IPS DF 6.9 (cell line): ENCODE measurements around the gene CNTFR.

Experiments used
- DNase-seq: peaks from one replicate; pipeline ENCODE4 v3.0.0-alpha.2; 2013; ENCODE audit warnings: low read depth, low spot score
- H3K27ac ChIP-seq: one replicate; pipeline ENCODE4 v1.5.1; 2013; ENCODE audit warnings: low read length, control low read depth
- H3K27me3 ChIP-seq: 2 replicates; pipeline ENCODE4 v1.6.1; 2013; ENCODE audit warnings: mild to moderate bottlenecking, low read length; ENCODE audit not compliant: control insufficient read depth, insufficient read depth
- H3K36me3 ChIP-seq: 2 replicates; pipeline ENCODE4 v1.6.1; 2013; ENCODE audit warnings: low read length; ENCODE audit not compliant: control insufficient read depth, insufficient read depth
- H3K4me1 ChIP-seq: 2 replicates; pipeline ENCODE4 v1.6.1; 2013; ENCODE audit warnings: low read length; ENCODE audit not compliant: control insufficient read depth, insufficient read depth
- H3K4me3 ChIP-seq: 2 replicates; pipeline ENCODE4 v1.5.1; 2013; ENCODE audit warnings: mild to moderate bottlenecking, low read length
- H3K9me3 ChIP-seq: 2 replicates; pipeline ENCODE4 v1.6.1; 2013; ENCODE audit warnings: low read length, inconsistent platforms; ENCODE audit not compliant: control insufficient read depth, insufficient read depth
- WGBS: extraction: QIAGEN DNeasy Blood & Tissue Kit; methylation state at CpG from one replicate; pipeline ENCODE4 v1.1.7; 2013; ENCODE audit warnings: mixed read lengths, missing lambda C conversion rate; ENCODE audit not compliant: insufficient read length, insufficient coverage; 5-methylcytosine and 5-hydroxymethylcytosine counted together

Gene CNTFR

DNA sequence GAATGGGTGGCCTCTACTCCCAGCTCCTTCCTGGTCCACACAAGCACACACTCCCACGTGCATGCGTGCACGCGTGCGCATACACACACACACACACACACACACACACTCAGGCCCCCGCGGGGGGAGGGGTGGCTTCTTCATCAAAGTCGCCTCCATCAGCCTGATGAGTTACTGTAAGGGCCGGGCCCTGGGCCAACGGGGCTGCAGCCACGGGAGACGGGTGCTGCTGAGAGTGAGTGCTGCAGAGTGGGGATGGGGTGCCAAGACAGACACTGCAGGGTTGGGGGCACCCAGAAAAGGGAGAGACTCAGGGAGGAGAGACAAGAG, 18.1 kb downstream of the CNTFR start:
- no CpG with 5 or more reads among the region's 12 CpGs for WGBS
- no peaks in the 10 kb centered on the region for H3K9me3 ChIP-seq
- H3K27me3 ChIP-seq: no peaks in the 10 kb centered on the region
- H3K36me3 ChIP-seq: no peaks in the 10 kb centered on the region
- H3K27ac ChIP-seq: no peak overlapping the region
- no peak overlapping the region for H3K4me3 ChIP-seq
- peaks cover 12% of the 10 kb centered on the region for H3K4me1 ChIP-seq
- DNase-seq: no peak

DNA sequence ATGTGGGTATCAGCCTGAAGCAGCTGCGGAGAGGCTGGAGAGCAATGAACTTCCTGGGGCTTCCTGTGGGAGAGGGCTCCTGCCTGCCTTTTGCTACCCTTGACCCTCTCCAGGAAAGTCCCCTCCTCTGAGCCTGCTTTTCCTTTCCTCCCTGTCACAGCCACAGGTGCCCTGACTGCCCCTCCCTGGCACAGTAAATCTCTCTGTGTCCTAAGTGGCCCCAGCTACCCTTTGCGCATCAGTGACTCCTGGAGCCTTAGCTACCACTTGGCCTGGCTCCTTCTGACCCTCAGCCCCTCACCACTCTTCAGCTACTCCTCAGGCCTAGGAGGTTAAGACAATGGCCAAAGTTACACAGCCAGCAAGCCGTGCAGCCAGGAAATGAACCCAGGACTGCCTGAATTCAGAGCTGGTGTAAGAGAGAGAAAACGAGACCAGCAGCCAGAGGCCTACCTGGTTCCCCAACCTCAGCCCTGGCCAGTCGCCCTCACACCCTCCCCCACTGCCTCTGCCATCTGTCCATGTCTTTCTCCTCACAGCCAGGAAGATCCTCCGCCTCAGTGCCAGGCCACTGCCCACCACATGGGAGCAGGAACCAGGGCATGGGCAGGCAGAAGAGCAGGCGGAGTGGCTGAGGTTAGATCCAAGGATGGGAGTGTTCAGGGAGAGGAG, 18.6 kb downstream of the CNTFR start:
- H3K9me3 ChIP-seq: no peaks in the 10 kb centered on the region
- no peaks in the 10 kb centered on the region for H3K27me3 ChIP-seq
- no peaks in the 10 kb centered on the region for H3K36me3 ChIP-seq
- no CpG with 5 or more reads among the region's 7 CpGs for WGBS
- no peak for DNase-seq
- H3K4me1 ChIP-seq: peaks cover 12% of the 10 kb centered on the region
- no peak overlapping the region for H3K27ac ChIP-seq
- H3K4me3 ChIP-seq: no peak overlapping the region

DNA sequence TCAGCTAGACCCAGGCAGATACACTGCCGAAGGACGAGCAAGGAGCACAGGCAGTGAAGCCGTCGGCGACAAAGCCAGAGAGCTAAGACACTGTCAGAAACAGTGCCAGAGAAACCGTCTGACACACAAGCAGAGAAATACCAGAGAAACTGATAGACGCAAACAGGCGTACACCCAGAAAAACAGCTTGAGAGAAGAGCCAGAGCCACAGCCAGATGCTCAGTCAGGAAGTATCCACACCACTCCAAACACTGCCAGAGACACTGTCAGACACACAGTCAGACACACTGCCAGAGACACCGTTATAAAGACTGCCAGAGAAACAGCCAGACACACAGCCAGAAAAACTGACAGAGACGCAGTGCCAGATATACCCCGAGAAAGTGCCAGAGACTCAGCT, 19.1 kb downstream of the CNTFR start:
- Histone ChIP-seq H3K9me3 (no peaks in the 10 kb centered on the region), H3K4me3 (no peak overlapping the region), H3K27ac (no peak overlapping the region), H3K4me1 (peaks cover 11% of the 10 kb centered on the region), H3K27me3 (no peaks in the 10 kb centered on the region), H3K36me3 (no peaks in the 10 kb centered on the region)
- WGBS: no CpG with 5 or more reads among the region's 11 CpGs
- DNase-seq: no peak

DNA sequence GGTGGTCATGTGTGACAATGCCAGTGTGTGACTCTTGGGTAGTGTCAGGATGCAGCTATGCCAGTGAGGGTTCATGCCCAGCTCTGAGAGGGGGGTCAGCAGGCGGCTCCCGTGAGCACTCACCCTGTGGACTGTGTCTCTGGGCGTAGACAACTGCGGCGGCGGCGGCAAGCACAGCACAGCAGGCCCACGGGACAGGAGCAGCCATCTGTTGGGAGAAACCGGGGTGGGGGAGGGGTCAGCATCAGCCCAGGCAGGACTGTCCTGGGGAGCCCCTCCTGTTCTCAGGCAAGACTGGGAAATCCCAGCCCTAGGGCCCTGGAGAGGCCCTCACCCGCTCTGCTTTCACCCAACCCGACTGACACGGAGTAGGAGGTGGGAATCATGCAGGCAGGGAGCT, 20.8 kb downstream of the CNTFR start:
- Histone ChIP-seq H3K4me1 (peaks cover 10% of the 10 kb centered on the region), H3K27me3 (no peaks in the 10 kb centered on the region), H3K27ac (no peak overlapping the region), H3K36me3 (no peaks in the 10 kb centered on the region), H3K9me3 (no peaks in the 10 kb centered on the region), H3K4me3 (no peak overlapping the region)
- no CpG with 5 or more reads among the region's 12 CpGs for WGBS
- DNase-seq: no peak

DNA sequence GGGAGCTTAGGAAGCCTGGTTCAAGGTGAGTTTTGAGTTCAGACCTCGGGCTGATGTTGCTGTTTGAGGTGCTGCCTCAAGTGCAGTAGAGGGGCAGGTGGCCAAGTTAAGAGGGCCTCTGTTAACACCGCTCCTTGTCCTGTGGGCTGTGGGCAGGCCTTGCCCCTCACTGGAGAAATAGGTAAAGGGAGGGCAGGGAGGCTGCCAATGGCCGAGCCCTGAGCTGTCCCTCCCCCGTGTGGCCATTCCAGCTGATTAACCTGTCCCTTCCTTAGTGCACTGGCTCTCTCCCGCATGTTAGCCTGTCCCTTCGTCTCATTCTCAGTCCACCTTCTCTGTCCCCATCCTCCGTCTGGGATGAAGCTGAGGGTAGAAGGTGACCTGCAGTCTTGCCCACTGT, 21.4 kb downstream of the CNTFR start:
- no peak for DNase-seq

DNA sequence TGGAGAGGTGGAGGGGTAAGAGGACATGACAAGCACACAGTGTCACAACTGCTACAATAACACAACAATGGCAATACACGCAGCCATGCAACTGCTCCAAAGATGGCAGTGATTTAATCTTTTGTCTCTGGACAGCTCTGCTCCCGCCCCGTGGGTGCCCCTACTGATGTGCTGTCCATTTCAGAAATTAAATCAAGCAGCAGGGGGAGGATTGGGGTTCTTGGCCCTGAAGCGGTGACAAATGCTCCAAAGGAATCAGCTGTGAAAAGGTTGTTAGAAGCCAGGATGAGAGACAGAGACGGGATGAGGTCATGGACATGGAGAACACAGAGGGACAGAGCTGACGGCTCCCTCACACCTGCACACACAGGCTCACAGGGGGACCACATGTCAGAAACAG, 22.6 kb downstream of the CNTFR start:
- WGBS: no CpG with 5 or more reads among the region's 6 CpGs
- Histone ChIP-seq H3K27me3 (no peaks in the 10 kb centered on the region; the same call in 1 of the 2 replicates), H3K9me3 (no peaks in the 10 kb centered on the region), H3K4me3 (no peak overlapping the region), H3K4me1 (peaks cover 9% of the 10 kb centered on the region), H3K27ac (no peak overlapping the region), H3K36me3 (no peaks in the 10 kb centered on the region)
- no peak for DNase-seq

More for the DNA sequence above, 21.4 kb downstream of the CNTFR start:
- Histone ChIP-seq H3K9me3 (no peaks in the 10 kb centered on the region), H3K4me3 (no peak overlapping the region), H3K36me3 (no peaks in the 10 kb centered on the region), H3K27me3 (no peaks in the 10 kb centered on the region), H3K27ac (no peak overlapping the region), H3K4me1 (peaks cover 9% of the 10 kb centered on the region)
- no CpG with 5 or more reads among the region's 7 CpGs for WGBS

DNA sequence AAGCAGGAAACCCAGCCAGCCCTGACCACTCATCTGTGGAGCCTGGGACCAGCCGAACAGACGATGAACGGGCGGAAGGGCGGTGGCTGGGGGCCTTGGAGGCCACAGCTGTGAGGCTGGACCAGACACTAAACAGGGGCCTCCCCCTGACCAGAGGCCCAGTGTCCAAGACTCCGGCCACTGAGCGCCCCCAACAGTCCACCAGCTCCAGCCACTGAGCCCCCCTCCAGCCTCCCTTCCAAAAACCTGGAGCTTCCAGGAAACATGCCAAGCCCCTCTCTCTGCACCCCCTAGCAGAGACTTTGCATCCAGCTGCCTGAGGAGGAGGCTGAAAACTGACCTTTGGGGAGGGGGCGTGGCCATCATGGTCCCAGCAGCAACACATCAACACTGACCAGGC, 23.2 kb downstream of the CNTFR start:
- WGBS: no CpG with 5 or more reads among the region's 8 CpGs
- Histone ChIP-seq H3K27ac (no peak overlapping the region), H3K36me3 (no peaks in the 10 kb centered on the region), H3K4me3 (no peak overlapping the region), H3K4me1 (peaks cover 9% of the 10 kb centered on the region), H3K9me3 (no peaks in the 10 kb centered on the region), H3K27me3 (no peaks in the 10 kb centered on the region; the same call in 1 of the 2 replicates)
- no peak for DNase-seq

DNA sequence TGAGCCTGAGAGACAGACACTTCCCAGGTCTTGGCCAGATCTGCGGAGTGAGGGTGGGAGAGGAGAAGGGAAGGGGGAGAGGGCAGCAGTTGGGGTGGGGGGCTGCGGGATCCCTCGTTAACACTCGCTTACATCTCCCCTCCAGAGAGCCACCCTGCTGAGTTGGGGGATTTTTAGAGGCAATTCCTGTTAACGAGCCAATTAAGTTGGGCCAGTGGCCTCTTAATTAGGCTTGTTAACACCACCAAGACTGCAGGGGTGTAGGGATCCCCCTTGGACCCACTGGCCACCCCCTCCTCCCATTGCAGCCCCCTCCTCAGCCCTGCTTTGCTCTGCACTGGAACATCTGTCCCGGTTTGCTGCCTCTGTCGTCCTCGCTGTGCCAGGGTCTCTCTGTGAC, 23.7 kb downstream of the CNTFR start:
- Histone ChIP-seq H3K4me3 (no peak overlapping the region), H3K4me1 (peaks cover 9% of the 10 kb centered on the region), H3K27me3 (no peaks in the 10 kb centered on the region; the same call in 1 of the 2 replicates), H3K27ac (no peak overlapping the region), H3K36me3 (no peaks in the 10 kb centered on the region), H3K9me3 (no peaks in the 10 kb centered on the region)
- DNase-seq: no peak
- WGBS: no CpG with 5 or more reads among the region's 8 CpGs

DNA sequence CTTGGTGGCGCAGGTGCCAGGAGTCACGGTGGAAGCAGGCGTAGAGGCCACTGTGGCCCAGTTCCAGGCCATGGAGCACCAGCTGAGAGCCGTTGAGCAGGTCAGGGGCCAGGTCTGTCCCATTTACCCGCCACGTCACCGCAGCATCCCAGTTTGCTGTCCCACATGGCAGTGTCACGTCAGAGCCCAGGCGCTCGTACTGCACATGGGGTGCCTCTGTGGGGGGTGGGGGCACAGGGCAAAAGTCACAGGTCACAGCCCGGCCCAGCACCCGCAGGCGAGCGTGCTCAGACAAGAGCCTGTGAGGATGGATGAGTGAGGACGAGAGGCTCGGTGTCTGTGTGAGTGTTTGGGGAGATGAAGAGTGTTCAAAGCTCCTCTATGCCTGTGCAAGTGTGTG, 24.9 kb downstream of the CNTFR start:
- H3K27ac ChIP-seq: no peak overlapping the region
- no CpG with 5 or more reads among the region's 16 CpGs for WGBS

DNA sequence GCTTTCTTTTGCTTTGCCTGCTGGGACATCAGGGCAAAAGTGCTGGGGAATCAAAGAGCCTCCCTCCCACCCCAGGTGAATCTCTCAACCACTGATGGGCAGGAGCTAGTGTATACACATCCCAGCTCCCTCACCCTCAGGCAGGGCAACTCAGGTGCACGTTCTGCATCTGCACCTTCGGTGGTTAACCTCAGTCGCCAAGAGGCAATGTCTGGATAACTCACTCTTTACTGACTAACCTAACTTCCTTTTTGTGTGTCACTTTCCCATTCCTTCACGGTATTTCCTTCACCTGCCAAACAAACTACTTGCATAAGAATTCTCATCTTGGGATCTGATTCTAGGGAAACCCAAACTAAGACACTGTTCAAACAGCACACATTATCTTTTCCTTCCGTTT, 26.3 kb downstream of the CNTFR start:
- Histone ChIP-seq H3K27me3 (no peaks in the 10 kb centered on the region; the same call in 1 of the 2 replicates), H3K4me3 (no peak overlapping the region), H3K9me3 (no peaks in the 10 kb centered on the region), H3K27ac (no peak overlapping the region), H3K4me1 (peaks cover 11% of the 10 kb centered on the region), H3K36me3 (no peaks in the 10 kb centered on the region)
- no CpG with 5 or more reads among the region's 5 CpGs for WGBS
- no peak for DNase-seq

More for the DNA sequence above, 24.9 kb downstream of the CNTFR start:
- H3K27me3 ChIP-seq: no peaks in the 10 kb centered on the region; the same call in 1 of the 2 replicates
- no peak for DNase-seq
- peaks cover 13% of the 10 kb centered on the region for H3K4me1 ChIP-seq
- H3K4me3 ChIP-seq: no peak overlapping the region
- H3K36me3 ChIP-seq: no peaks in the 10 kb centered on the region
- no peaks in the 10 kb centered on the region for H3K9me3 ChIP-seq

DNA sequence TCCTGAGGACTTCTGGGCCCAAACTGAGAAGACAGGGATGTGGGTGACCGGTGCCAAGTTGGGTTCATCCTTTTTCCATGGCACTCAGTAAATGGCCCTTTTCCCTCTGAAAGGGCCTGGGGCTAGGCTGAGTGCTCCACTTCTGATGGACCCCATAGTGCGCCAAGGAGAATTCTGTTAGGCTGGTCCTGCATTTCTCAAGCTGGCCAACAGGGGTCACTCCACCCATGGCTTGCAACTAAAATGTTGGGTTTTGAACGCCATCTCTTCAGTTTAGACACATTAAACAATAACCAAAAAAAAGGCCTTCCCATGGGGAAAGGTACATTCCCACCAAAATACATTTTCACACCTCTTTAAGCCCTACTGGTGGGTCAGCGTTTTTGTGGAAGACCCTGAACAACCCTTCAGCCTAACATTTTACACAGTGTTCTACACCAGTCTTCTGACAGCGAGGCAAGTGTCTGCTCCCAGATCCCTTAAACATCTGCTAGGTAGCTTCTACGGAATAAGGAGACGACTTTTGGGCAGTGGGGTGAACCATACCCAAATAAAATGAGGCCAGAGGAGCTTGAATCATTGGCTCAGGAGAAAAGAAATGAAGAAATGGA, 27.3 kb downstream of the CNTFR start:
- H3K27me3 ChIP-seq: no peaks in the 10 kb centered on the region; the same call in 1 of the 2 replicates
- H3K27ac ChIP-seq: no peak overlapping the region
- H3K4me3 ChIP-seq: no peak overlapping the region
- no peaks in the 10 kb centered on the region for H3K36me3 ChIP-seq
- no CpG with 5 or more reads among the region's 7 CpGs for WGBS
- H3K9me3 ChIP-seq: no peaks in the 10 kb centered on the region
- H3K4me1 ChIP-seq: peaks cover 8% of the 10 kb centered on the region
- no peak for DNase-seq
